Neutrophil (primary cell): Measurements from ENCODE around the gene SSH2.

Experiments
- H3K27ac ChIP-seq: fragments of 200-600 bp; sonication (generic); 2 replicates; pipeline ENCODE4 v1.5.1; 2016; ENCODE audit warnings: mild to moderate bottlenecking, moderate library complexity
- H3K27me3 ChIP-seq: fragments of 200-600 bp; sonication (generic); 2 replicates; pipeline ENCODE4 v1.6.0; 2016; ENCODE audit warnings: mild to moderate bottlenecking
- H3K36me3 ChIP-seq: fragments of 200-600 bp; sonication (generic); 2 replicates; pipeline ENCODE4 v1.5.1; 2017
- H3K4me1 ChIP-seq, 2 experiments: fragments of 200-600 bp in 1 of 2; sonication (generic) in 1 of 2; 1 replicate in 1 of 2; 2 replicates in 1 of 2; pipeline versions ENCODE4 v1.5.1 to v1.6.1; 2013 to 2016; ENCODE audit warnings: low read depth in 1 of 2, low read length in 1 of 2, mild to moderate bottlenecking in 1 of 2, moderate library complexity in 1 of 2; ENCODE audit not compliant: control insufficient read depth in 1 of 2, insufficient read depth in 1 of 2
- H3K4me3 ChIP-seq, 2 experiments: fragments of 200-600 bp in 1 of 2; sonication (generic) in 1 of 2; 1 replicate in 1 of 2; 2 replicates in 1 of 2; pipeline ENCODE4 v1.5.1; 2013 to 2016; ENCODE audit warnings: low read depth in 1 of 2, low read length in 1 of 2, mild to moderate bottlenecking in 1 of 2, moderate library complexity in 1 of 2
- H3K9me3 ChIP-seq: fragments of 200-600 bp; sonication (generic); 2 replicates; pipeline ENCODE4 v1.5.1; 2016
- CTCF ChIP-seq: fragments of 200-600 bp; sonication (generic); IDR thresholded peaks from 2 replicates; pipeline ENCODE4 v1.5.1; 2016; ENCODE audit warnings: antibody characterized with exemption

SSH2 gene

GRCh38 chr17:29694918-29695563, 235.0 kb downstream of the SSH2 start:
- no peak for TF ChIP-seq CTCF
- Histone ChIP-seq H3K4me1 (peaks cover 37 to 41% of the 10 kb centered on the region in 2 experiments), H3K36me3 (peaks cover 93% of the 10 kb centered on the region), H3K27me3 (no peaks in the 10 kb centered on the region), H3K9me3 (no peaks in the 10 kb centered on the region), H3K27ac (peak overlapping the region; percentile 76), H3K4me3 (no peak overlapping the region)

- H3K4me1 ChIP-seq = peaks cover 27 to 33% of the 10 kb centered on the region in 2 experiments
- H3K9me3 ChIP-seq = no peaks in the 10 kb centered on the region
- H3K36me3 ChIP-seq = peaks cover 93% of the 10 kb centered on the region
- H3K27me3 ChIP-seq = no peaks in the 10 kb centered on the region
- H3K27ac ChIP-seq = peak overlapping the region; percentile 76
- no peak for TF ChIP-seq CTCF
- H3K4me3 ChIP-seq = no peak overlapping the region
These were observed 236.3 kb downstream of the SSH2 start for GRCh38 chr17:29693751-29694150.

- no peaks in the 10 kb centered on the region for H3K9me3 ChIP-seq
- peak overlapping the region; percentile 42 for H3K27ac ChIP-seq
- peaks cover 23 to 30% of the 10 kb centered on the region in 2 experiments for H3K4me1 ChIP-seq
- no peaks in the 10 kb centered on the region for H3K27me3 ChIP-seq
- H3K4me3 ChIP-seq = no peak overlapping the region
- peaks cover 89% of the 10 kb centered on the region for H3K36me3 ChIP-seq
- TF ChIP-seq CTCF = no peak
These were observed 242.4 kb downstream of the SSH2 start for GRCh38 chr17:29687596-29687995.

- TF ChIP-seq CTCF = no peak
- Histone ChIP-seq H3K4me3 (no peak overlapping the region), H3K27ac (peak overlapping the region; percentile 42), H3K4me1 (peaks cover 23 to 30% of the 10 kb centered on the region in 2 experiments), H3K36me3 (peaks cover 85% of the 10 kb centered on the region), H3K9me3 (no peaks in the 10 kb centered on the region), H3K27me3 (no peaks in the 10 kb centered on the region)
These were observed 242.9 kb downstream of the SSH2 start for GRCh38 chr17:29686993-29687590.

- TF ChIP-seq CTCF = no peak
- Histone ChIP-seq H3K27ac (peak overlapping the region; percentile 80), H3K9me3 (no peaks in the 10 kb centered on the region), H3K4me1 (peaks cover 33 to 36% of the 10 kb centered on the region in 2 experiments), H3K27me3 (no peaks in the 10 kb centered on the region), H3K4me3 (no peak overlapping the region), H3K36me3 (peaks cover 75% of the 10 kb centered on the region)
These were observed 246.5 kb downstream of the SSH2 start for GRCh38 chr17:29683481-29683880.
